AG08396 (cell line): ENCODE measurements around the gene SLC6A6.

Experiments used
- DNase-seq: peaks from one replicate; pipeline ENCODE4 v3.0.0; 2012; ENCODE audit warnings: low spot score, mixed read lengths

SLC6A6 gene

GRCh38 chr3:14522768-14523167, 120.4 kb downstream of the SLC6A6 start:
- DNase-seq: no peak

- no peak for DNase-seq
Measured at GRCh38 chr3:14523792-14524191, 121.4 kb downstream of the SLC6A6 start.

- no peak for DNase-seq
Measured at GRCh38 chr3:14524311-14524711, 121.9 kb downstream of the SLC6A6 start.

- no peak for DNase-seq
Measured at GRCh38 chr3:14524920-14525660, 122.7 kb downstream of the SLC6A6 start.

- DNase-seq: peak; percentile 79
Measured at GRCh38 chr3:14525685-14526631, 123.6 kb downstream of the SLC6A6 start.

GRCh38 chr3:14528081-14528480, 125.7 kb downstream of the SLC6A6 start:
- no peak for DNase-seq

- DNase-seq: no peak
Measured at GRCh38 chr3:14531856-14532395, 129.5 kb downstream of the SLC6A6 start.

- no peak for DNase-seq
Measured at GRCh38 chr3:14532691-14533456, 130.5 kb downstream of the SLC6A6 start.

GRCh38 chr3:14533457-14533958, 131.1 kb downstream of the SLC6A6 start:
- DNase-seq: no peak

GRCh38 chr3:14534516-14535191, 132.2 kb downstream of the SLC6A6 start:
- no peak for DNase-seq

- no peak for DNase-seq
Measured at GRCh38 chr3:14535616-14536015, 133.2 kb downstream of the SLC6A6 start.

- DNase-seq: no peak
Measured at GRCh38 chr3:14536055-14536815, 133.8 kb downstream of the SLC6A6 start.

GRCh38 chr3:14536837-14537589, 134.6 kb downstream of the SLC6A6 start:
- no peak for DNase-seq

- peak; percentile 36 for DNase-seq
Measured at GRCh38 chr3:14537590-14538450, 135.4 kb downstream of the SLC6A6 start.

- DNase-seq: no peak
Measured at GRCh38 chr3:14538451-14539088, 136.2 kb downstream of the SLC6A6 start.
